Uterus (tissue), 2 donors: ENCODE results near the gene PPP1R8.

Experiments used
- POLR2A ChIP-seq, 2 donors: fragments of 450-650 bp; IDR thresholded peaks; one replicate each; pipeline ENCODE4 v1.6.1; 2016; ENCODE audit warnings: antibody characterized with exemption in 2 of 2, mild to moderate bottlenecking in 1 of 2, moderate library complexity in 1 of 2
- TF ChIP-seq, protein P1 (sequence below), 4 experiments: fragments of 200-600 bp in 2 of 4; fragments of 450-650 bp in 2 of 4; sonication (generic) in 2 of 4; IDR thresholded peaks; one replicate each; pipeline ENCODE4 v1.5.1; 2016 to 2019; ENCODE audit warnings: antibody characterized with exemption in 4 of 4, mild to moderate bottlenecking in 2 of 4, moderate library complexity in 1 of 4

DNA sequence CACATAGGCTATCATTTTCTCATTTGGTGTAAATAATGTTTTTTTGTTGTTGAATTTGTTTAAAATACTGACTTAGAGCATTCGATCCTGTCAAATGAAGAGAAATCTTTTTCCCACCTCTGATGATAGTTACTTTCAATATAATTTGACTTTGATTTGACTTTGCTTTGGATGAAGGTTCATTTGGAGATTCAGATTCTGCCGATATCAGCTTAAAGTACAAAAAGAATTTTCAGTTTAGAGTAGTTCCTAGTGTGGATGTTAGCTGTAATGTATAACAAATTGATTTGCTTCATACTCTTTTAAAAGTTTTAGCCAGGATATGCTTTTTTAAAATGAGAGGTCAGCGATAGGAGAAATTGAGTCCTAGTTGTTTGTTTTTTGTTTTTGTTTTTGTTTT, 47.6 kb upstream of the PPP1R8 start:
- no peak for TF ChIP-seq POLR2A (IDR thresholded peaks at IDR 0.05)
- TF ChIP-seq, protein P1, sequence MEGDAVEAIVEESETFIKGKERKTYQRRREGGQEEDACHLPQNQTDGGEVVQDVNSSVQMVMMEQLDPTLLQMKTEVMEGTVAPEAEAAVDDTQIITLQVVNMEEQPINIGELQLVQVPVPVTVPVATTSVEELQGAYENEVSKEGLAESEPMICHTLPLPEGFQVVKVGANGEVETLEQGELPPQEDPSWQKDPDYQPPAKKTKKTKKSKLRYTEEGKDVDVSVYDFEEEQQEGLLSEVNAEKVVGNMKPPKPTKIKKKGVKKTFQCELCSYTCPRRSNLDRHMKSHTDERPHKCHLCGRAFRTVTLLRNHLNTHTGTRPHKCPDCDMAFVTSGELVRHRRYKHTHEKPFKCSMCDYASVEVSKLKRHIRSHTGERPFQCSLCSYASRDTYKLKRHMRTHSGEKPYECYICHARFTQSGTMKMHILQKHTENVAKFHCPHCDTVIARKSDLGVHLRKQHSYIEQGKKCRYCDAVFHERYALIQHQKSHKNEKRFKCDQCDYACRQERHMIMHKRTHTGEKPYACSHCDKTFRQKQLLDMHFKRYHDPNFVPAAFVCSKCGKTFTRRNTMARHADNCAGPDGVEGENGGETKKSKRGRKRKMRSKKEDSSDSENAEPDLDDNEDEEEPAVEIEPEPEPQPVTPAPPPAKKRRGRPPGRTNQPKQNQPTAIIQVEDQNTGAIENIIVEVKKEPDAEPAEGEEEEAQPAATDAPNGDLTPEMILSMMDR (IDR thresholded peaks at IDR 0.05) = no peak
